Epithelial cell of prostate (primary cell): Measurements from ENCODE around the gene HSDL2.
"Not testable (repeated sequence)": the region's sequence is repeated elsewhere in the genome, so short reads cannot be mapped to it uniquely, and the experiment has no call there.

Source experiments
- DNase-seq: peaks from one replicate; pipeline ENCODE4 v3.0.0-alpha.2; 2011; ENCODE audit warnings: low read depth, low spot score
- H3K27ac ChIP-seq: fragments of 450-650 bp; 2 replicates; pipeline ENCODE4 v1.5.1; 2017; ENCODE audit warnings: mild to moderate bottlenecking

HSDL2 gene

DNA sequence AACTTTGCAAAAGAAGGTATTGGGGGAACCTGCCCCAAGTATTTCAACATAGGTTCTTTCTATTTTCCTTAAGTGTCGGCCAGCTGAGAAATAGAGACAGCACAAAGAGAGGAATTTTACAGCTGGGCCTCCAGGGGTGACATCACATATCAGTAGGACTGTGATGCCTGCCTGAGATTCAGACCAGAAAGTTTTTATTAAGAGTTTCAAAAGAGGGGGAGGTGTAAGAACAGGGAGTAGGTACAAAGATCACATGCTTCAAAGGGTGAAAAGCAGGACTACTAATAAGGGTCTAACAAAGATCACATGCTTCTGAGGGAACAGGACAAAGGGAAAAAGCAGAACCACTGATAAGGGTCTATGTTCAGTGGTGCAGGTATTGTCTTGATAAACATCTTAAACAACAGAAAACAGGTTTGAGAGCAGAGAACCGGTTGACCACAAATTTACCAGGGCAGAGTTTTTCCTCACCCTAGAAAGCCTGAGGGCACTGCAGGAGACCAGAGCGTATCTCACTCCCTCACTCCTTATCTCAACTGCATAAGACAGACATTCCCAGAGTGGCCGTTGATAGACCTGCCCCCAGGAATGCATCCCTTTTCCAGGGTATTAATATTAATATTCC lies 12.1 kb downstream of the HSDL2 start:
- not testable (repeated sequence) for H3K27ac ChIP-seq, DNase-seq

DNA sequence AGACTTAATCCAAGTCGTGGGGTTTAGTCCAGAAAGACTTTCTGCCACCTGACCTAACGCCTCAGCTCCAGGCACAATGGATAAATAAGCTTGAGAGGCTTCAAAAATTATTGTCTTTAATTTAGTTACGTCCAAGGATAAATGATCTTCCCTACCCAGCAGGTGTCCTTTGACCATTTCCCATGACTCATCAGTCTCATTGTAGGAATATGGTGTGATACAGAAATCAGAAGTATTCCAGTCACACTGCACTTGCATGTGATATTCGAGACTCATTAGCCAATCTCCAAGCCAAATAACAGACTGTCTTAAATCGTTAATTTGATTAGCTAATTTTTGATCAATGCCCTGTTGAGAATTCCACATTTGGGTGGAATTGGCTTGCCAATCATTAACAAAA lies 13.2 kb downstream of the HSDL2 start:
- not testable (repeated sequence) for DNase-seq, H3K27ac ChIP-seq

DNA sequence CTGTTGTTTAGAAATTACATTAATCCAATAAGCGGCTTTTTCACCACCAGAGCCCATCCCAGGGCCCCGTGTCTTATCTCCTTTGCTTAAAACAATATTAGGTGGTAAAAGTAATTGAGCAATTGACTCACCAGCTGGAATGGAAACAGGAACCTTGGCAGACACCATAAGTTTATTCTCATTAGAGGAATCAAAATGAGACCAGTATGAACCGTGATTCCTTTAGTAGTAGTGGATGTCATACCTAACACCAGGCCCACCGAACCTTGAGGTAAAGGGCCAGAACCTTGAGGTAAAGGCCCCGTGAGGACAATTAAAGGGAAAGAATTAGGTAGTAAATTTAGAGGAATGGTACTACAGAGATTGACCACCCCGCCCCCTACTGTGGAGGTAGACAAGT lies 16.5 kb downstream of the HSDL2 start:
- DNase-seq = no peak

DNA sequence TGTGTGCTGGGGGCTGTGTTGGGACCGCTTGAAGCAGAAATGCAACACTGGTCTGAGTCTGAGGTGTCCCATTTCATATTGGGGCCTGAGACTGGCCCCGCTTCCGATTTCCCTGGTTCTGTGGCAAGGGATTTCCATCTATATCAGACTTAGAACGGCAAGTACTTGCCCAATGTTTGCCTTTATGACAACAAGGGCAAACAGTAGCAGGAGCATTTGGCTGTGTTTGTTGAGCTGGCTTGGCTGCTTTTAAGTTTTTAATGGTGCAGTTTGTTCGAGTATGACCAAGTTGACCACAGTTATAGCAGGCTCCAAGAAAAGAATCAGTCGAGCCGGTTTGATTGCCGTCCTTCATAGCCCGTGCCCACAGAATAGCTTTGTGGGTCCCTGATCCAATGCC lies 17.0 kb downstream of the HSDL2 start:
- no peak overlapping the region for H3K27ac ChIP-seq

More for the DNA sequence above, 16.5 kb downstream of the HSDL2 start:
- no peak overlapping the region for H3K27ac ChIP-seq

DNA sequence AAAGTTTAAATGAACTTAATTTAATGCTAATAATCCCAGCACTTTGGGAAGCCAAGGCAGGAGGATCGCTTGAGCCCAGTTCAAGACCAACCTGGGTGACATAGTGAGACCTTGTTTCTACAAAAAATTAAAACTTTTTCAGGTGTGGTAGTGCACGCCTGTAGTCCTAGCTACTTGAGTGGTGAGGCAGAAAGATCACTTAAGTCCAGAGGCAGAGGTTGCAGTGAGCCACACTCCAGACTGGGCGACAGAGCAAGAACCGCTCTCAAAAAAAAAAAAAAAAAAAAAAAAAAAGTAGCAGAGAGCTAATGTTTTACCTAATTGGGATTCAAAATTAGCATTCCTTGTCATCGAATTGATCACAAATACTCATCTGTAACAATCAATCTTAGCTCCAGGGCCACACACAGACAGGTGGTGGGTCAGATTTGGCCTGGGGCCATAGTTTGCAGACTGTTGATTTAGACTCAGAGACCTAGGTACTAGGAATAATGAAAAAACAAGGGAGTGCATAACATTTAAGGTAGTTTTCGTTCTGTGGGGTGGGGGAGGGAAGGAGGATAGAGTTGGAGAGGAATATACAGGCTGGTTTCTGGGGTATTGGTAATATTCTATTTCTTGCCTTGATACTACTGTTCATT lies 21.4 kb downstream of the HSDL2 start:
- no peak overlapping the region for H3K27ac ChIP-seq
- DNase-seq = no peak

More for the DNA sequence above, 17.0 kb downstream of the HSDL2 start:
- DNase-seq = no peak

DNA sequence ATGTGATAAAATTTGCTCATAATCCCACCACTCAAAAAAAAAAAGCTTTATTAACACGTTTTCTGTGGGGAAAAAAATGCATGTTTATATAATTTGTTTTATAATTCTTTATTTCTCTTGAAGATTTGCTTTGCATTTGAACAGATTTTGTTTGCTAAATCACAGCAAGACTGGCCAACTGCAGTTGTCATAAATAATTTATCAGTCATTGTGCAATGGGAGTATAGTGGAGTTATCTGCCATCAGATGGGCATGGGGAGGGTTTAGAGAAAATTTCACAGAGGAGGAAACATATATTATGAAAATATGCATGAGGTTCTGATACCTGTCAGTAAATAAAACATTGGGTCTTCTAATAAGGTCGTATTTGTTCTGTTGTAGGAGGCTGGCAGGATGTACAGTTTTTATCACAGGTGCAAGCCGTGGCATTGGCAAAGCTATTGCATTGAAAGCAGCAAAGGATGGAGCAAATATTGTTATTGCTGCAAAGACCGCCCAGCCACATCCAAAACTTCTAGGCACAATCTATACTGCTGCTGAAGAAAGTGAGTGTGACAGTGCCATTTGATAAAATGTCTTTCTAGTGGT lies 23.8 kb downstream of the HSDL2 start:
- H3K27ac ChIP-seq = no peak overlapping the region
- no peak for DNase-seq

DNA sequence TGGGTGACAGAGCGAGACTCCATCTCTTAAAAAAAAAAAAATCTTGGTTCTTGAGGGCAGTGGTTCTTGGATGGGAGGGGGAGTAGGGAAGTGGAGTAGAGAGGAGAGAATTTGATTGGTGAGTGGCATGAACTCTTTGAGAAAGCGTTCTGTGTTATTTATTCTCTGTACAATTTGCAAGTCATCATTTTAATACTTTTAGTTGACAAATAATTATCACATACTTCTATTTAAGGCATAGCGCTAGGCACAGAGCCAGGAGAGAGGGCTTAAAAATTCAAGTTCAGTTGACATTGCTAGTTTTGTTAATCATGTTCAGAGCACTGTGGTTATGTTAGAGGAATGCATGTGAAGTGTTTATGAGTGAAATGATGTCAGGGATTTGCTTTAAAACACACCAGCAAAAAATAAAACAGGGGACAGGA lies 24.6 kb downstream of the HSDL2 start:
- no peak for DNase-seq

DNA sequence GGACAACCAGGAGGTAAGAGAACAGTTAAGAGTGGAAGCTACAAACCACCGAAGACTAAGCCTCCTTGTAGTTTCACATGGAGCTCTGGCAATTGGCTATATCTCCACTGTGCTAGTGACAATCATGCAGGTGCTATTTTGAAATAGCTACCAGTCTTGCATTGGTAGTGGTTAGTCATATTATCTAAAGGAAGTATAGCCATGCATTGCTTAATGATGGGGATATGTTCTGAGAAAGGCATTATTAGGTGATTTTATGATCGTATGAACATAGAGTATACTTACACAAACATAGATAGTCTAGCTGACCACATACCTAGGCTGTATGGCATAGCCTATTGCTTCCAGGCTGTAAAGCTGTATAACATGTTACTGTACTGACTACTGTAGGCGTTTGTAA lies 28.4 kb downstream of the HSDL2 start:
- no peak for DNase-seq
- H3K27ac ChIP-seq = peak overlapping the region; percentile 20

More for the DNA sequence above, 24.6 kb downstream of the HSDL2 start:
- H3K27ac ChIP-seq = no peak overlapping the region

DNA sequence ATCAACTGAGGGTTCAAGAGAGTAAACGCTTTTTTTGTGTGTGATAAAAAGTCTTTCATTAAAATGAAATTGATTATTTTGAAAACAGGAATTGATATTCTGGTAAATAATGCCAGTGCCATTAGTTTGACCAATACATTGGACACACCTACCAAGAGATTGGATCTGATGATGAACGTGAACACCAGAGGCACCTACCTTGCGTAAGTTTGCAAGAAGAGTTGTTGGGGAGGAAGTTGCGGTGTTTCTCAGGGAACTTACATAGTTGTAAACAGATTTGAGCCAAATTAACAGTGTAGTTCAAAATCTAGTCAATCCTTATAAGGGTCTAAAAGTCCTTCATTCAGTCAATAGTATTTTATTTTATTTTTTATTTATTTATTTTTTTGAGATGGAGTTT lies 28.9 kb downstream of the HSDL2 start:
- DNase-seq = no peak
- no peak overlapping the region for H3K27ac ChIP-seq

DNA sequence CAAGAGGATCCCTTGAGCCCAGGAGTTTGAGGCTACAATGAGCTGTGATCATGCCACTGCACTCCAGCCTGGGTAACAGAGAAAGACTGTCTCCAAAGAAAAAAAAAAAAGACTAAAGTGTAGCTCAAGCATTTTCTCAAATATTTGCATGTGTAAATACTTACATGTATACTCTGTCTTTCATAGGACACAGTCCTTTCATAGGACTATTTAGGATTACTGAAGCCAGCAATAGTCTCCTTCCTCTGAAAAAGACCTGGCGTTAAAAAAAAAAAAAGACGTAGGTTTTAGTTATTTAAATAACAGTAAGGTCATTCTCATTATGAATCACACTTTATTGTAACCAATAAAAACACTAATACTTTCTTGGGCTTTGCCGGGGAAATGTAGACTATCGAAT lies 29.9 kb downstream of the HSDL2 start:
- DNase-seq = no peak
- no peak overlapping the region for H3K27ac ChIP-seq

DNA sequence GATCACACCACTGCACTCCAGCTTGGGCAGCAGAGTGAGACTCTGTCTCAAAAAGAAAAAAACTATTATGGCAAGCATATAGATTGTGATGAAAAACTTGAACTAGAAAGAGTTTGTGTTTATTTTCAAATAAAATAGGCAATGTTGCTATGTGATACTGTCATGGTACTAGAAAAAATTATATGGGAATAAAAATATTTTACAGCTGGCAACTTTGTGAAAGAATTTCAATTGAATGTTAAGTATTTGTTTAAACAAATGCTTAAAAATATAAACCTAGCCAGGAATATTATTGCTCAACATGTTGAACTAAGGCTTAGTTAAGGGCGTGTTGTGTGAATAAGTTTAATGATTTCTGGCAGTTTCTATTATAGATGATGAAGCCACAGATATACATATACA lies 31.7 kb downstream of the HSDL2 start:
- peak overlapping the region; percentile 16 for H3K27ac ChIP-seq
- DNase-seq = no peak

DNA sequence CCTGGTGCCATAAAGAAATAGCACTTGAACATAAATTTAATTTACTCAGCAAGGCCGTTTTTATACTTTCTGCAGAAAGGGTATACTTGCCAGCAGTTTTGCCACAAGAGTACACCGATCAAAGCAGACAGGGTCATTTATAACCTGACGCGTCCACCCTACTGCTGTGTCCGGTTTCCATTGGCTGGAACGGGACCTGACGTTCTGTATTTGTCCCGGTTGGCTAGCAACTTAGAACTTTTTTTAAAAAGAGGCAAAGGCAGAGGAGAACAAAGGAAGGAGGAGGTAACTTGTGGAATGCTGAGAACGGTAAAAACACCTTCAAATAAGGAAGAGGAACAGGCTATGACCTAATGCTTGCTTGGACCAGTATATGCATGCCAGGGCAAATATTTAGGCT lies 33.8 kb downstream of the HSDL2 start:
- DNase-seq = not testable (repeated sequence)
- peak overlapping the region; percentile 54 for H3K27ac ChIP-seq

DNA sequence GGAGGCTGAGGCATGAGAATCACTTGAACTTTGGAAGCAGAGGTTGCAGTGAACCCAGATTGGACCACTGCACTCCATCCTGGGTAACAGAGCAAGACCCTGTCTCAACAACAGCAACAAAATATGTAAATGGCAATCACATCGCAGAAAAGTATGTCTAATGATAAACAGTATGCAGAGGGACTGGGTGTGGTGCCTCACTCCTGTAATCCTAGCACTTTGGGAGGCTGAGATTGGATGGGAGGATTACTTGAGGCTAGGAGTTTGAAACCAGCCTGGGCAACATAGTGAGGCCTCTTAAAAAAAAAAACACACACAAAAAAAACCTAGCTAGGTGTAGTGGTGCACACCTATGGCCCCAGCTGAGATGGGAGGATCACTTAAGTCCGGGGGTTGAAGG lies 40.3 kb downstream of the HSDL2 start:
- DNase-seq = no peak
- H3K27ac ChIP-seq = no peak overlapping the region

DNA sequence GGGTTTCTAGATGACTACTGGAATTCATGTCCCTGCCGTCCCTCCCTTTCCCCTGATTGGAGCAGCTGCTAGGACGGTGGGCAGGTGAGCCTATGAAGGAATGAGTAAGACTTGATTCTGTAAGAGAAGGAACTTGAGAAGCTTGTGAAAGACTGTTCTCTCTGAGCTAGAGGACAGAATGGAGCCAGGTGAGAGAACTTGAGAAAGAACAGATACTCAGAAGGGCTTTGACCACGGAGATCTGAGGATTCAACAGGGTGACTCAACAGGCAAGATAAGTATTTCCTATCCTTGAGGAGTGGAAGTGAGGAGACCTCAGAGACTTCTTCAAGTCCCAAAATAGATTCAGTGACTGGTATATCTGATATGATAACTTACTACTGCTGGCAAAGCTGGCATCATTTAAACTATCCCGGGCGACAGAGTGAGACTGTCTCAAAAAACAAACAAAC lies 41.9 kb downstream of the HSDL2 start:
- no peak overlapping the region for H3K27ac ChIP-seq
- DNase-seq = no peak

DNA sequence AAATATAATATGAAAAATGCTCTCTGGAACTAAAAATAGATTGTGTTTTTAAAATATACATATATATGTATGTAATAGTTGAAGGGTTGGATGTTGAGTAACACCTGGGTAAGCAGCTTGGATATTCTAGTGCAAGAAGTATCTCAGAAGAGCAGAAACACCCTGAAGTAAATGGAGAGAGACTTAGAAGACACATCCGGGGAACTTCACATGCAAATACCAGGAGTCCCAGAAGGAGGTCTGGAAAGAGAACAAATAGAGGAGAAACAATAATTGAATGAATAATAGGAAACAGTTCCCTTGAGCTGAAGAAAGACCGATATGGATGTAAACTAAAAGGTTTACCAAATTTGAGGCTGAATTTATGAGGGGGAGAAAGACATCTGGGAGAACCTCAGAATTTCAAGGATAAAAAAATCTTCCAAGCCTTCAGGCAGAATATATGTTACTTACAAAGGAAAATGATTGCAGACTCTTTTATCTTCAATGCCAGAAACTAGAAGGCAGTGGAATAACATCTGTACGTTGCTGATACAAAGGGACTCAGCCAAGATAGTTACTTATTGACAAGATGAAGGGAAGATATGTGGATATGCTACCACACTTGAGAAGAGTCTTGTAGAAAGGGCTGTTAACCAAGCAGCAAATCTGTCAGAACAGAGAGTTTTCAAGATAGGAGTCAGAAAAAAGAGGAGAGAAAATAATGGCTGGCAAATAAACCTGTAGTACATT lies 42.7 kb downstream of the HSDL2 start:
- H3K27ac ChIP-seq = no peak overlapping the region
- DNase-seq = no peak

DNA sequence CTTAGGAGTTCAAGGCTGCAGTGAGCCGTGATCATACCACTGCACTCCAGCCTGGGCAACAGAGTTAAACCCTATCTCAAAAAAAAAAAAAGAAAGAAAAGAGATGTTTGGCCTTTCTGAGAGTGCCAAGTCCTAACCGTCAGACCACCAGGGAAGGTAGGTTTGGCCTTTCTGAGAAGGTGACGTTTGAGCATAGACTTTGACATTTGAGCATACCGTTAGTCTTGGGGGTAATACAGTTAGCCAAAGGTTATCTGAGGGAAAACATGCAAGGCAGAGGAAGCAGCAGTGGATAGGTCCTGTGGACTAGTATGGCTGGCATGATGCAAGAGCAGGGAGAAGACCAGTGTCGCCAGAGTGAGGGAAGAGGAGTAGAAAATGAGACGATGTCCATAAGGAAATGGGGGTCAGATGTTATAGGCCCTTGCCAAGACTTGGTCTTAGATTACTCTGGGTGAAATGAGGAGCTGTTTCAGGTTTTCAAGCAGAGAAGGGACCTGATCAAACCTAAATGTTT lies 50.2 kb downstream of the HSDL2 start:
- H3K27ac ChIP-seq = no peak overlapping the region
- DNase-seq = no peak

DNA sequence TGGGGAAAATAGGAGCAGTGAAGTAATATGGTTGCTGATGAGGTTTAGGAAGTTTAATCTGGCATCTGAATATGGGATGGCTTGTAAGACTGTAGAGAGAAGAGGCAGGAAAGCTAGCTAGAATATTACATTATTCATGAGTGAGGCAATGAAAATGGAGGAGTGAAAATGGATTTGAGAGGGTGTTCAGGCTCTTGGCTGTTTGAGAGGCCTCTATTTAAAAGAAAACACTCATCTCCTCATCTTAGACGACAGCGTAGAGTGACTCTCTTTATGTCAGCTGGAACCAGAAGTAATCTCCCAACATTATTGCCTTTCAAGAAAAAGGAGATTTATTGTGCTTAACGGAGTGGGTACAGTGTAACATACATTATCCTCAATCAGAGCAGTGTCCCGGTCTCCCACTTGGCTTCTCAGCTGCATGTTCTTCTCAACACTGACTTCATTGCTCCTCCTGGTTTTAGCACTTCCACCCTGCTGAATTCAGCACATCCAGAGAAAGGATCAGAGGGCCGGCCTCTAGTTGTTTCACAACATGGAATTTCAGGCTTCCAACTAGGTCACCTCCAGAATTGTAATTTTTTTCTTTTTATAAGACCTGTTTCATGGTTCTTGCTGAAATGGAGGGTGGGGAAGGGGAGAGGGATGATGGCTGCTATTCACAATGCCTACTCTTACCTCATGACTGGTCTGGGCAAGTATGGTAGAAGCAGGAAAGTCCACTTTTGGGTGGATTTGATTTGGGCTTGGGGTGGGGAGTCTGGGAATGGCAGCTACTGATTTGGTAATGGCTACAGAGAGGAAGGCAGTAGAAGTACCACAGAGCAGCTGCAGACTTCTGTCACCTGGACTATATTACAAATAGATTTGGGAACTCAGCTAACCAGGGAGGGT lies 53.8 kb downstream of the HSDL2 start:
- DNase-seq = no peak
- no peak overlapping the region for H3K27ac ChIP-seq

DNA sequence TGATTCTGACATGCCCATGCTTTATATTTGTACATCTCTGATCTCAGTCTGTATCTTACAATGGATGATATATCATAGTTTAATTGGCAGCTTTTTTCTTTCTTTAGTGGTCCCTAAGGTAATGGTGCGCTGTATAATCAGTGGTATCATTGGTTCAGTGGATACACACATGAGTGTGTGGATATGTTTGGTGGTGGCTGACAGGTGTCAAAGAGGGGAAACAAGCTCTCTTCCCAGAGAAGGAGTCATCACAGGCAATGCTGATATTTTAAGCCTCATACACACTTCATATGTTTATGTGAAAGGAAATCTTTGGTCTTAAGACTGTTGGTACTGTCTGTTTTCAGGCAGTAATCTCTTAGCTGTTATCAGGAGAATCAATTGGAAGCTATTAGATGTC lies 54.6 kb downstream of the HSDL2 start:
- no peak for DNase-seq
- no peak overlapping the region for H3K27ac ChIP-seq

DNA sequence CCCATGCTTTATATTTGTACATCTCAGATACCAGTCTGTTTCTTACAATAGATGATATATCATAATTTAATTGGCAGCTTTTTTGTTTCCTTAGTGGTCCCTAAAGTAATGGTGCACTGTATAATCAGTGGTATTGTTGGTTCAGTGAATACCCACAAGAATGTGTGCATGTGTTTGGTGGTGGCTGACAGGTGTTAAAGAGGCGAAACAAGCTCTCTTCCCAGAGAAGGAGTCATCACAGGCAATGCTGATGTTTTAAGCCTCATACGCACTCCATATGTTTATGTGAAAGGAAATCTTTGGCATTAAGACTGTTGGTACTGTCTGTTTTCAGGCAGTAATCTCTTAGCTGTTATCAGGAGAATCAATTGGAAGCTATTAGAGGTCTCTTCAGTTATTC lies 57.5 kb downstream of the HSDL2 start:
- DNase-seq = no peak

DNA sequence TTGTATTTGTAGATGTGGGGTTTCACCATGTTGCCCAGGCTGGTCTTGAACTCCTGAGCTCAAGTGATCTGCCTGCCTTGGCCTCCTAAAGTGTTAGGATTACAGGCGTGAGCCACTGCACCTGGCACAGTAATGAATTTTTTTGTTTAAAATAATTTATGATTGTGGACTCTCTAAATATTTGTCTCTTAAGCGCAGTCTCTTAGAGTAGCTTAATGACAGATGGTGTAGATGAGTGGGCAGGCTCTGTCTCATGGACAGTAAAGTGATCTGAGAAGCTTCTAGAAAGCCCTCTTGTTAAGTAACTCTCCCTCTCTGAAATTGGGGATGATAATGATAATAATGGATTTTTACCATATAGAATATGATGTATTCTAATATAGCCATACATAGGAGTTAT lies 59.3 kb downstream of the HSDL2 start:
- DNase-seq = no peak
- H3K27ac ChIP-seq = no peak overlapping the region

More for the DNA sequence above, 57.5 kb downstream of the HSDL2 start:
- H3K27ac ChIP-seq = no peak overlapping the region
